Measurements from ENCODE around the gene CDS2. TPM values are rescaled to one million over a fixed set of nuclear protein-coding genes. Genes with fewer than 3 reads are reported as not detected.

The CDS2 gene
- total RNA-seq: 40.8 TPM

DNA sequence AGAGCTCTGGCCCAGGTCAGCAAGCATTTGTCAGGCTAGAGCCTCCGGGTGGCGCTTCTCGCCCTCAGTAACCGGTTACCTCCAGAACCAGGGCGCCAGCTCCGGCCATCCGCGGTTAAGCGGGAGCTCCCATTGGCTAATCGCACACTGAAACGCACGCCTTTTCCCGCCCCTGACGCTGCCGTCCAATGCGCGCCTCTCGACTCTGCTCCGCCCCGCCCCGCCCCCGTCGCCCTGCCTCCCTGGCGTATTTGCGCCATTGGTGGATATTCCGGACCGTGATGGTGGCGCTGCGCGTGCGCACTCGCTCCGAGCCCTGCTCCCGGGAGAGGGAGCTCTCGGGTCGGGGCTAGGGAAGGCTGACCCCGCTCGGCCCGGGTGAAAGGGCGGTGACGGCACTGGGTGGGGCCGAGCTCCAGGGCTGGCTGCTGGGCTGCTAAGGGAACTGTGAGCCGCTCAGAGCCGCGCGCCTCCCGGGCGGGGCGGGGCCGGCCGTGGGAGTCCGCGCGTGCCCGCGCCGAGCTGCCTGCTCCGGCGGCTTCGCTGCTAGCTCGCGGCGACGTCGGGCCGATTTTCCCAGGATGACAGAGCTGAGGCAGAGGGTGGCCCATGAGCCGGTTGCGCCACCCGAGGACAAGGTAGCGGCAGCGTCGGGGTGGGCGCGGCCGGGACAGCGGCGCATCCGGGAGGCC, at the start of gene CDS2:
TSS of gene CDS2 (plus strand) at position 497 of the 692 bp plus-strand sequence. CDS start at position 582, 85 bp downstream.

DNA sequence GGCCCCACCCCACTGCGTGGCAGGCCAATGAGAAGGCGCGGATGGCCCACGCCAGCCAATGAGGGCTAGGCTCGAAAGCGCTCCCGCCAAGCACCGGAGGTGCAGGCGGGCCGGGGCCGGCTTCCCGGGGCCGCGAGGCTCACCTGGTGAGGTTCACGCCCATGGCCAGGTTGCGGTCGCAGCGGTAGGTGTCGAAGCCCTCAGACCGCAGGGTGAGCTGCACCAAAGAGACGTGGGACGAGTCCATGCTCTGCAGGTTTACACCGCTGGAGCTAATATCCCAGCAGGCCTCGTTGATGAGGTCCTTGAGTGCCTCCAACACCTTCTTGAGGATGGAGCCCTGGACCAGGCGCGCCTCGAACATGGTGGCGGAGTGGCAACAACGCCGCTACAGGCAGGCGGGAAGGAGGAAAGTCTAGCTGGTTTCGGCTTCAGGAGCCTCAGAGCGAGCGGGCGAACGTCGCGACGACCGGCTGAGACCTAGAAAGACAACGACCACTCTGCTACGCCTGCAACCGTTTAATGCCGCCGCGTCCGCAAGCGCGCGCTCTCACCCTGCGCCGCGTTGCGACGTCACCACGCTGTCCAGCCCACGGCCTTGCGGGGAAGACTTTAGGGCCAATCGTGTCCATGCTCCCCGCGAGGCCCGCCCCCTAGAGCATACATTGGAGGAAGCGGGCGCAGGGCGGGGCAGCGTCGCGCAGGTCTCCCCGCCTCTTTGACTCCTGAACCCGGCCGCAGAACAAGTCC, 7.2 kb upstream of the CDS2 start, which contains the start of gene PCNA:
TSS of gene PCNA (minus strand) at position 524 of the 750 bp plus-strand sequence. CDS start at position 364, 160 bp downstream.

Small RNA genes lying within 50 kb of the gene (small RNA-seq; reads per million reads assigned to genes)
- gene RF00019 (ENCODE audit: low replicate concordance) (not detected), gene RF00568 (ENCODE audit: low replicate concordance) (not detected), gene RNA5SP474 (ENCODE audit: low replicate concordance) (not detected)

Other genes with a start within 250 kb of the CDS2 start
- 24.9 TPM for gene SLC23A2, start 125.5 kb upstream of the CDS2 start, total RNA-seq
- gene TMEM230, start 13.9 kb upstream of the CDS2 start, total RNA-seq: 95.6 TPM
- 82.6 TPM for gene PCNA, start 7.0 kb upstream of the CDS2 start, total RNA-seq
- gene PROKR2, start 189.9 kb downstream of the CDS2 start, total RNA-seq: not detected